ENCODE results near the gene TFPT. TPM values are rescaled to one million over a fixed set of nuclear protein-coding genes. Genes with fewer than 3 reads are reported as not detected.

Gene TFPT
- total and polyA plus RNA-seq, 10 of the 15 experiments (the other 5 are each of a cell fraction or from before 2014, with no cell fraction given), result 1.7 to 40.2 (median 25.6) TPM

DNA sequence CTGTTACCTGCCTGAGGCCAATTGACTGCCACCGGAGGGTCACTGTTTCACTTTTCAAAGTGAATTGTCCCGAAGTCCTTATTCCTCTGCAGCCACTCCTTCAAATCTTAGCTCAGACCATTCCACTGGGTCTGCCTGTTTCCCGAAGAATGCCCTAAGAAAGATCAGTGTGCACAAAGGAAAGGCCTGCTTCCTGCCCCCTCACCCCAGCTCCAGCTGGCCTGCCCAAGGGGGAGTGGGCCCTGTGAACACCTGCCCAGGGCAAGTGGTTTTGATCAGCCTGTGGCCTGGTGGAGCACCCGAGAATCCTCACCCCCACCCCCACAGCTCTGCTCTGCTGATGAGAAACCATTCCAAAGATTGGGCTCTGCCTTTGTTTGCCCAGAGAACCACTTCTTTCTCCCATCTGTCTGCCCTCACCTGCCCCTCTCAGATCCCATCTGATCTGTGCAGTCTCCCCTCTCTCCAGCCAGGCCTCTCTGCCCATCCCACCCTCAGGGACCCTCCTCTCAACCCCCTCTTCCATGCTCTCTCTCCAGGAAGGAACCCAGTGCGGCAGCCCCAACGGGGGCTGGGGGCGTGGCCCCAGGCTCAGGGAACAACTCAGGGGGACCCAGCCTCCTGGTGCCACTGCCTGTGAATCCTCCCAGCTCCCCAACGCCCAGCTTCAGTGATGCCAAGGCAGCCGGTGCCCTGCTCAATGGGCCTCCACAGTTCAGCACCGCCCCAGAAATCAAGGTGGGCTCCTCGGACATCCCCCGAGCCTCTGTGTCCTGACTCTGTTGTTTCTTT lies 33.8 kb upstream of the TFPT start:
- no peak overlapping the region for H3K9ac ChIP-seq (ENCODE audit: control insufficient read depth, insufficient read depth, low read length)
- ChIA-PET POLR2A (interaction anchor here (2.0 to 3.1 kb wide), 2 partner anchors 10 to 12 kb away, joined by 6 to 8 read pairs; partner anchors contain the start of gene LENG1), CTCF (no interaction called here), RAD21 (ENCODE audit: unreplicated experiment) (interaction anchor here (1.3 kb wide), 1 partner anchor 12 kb away, joined by 3 read pairs; the partner anchor contains the start of gene CNOT3), SMC1A (ENCODE audit: uncharacterized antibody, unreplicated experiment) (interaction anchor here (1.5 kb wide), 1 partner anchor 88 kb away, joined by 5 read pairs; no protein-coding TSS in a partner anchor)
- H3K9me3 ChIP-seq (replicated peaks; ENCODE audit: control insufficient read depth, insufficient read depth, low read length), result no peaks in the 10 kb centered on the region
- FAIRE-seq, result no peak
- no peak overlapping the region for H3K27ac ChIP-seq (ENCODE audit: control insufficient read depth, insufficient read depth)
- WGBS (ENCODE audit: insufficient coverage, insufficient replicate concordance, low lambda C conversion rate, missing lambda C conversion rate), result 79% methylated on average over 11 of the region's 12 CpGs
- H4K20me1 ChIP-seq (ENCODE audit: control insufficient read depth, insufficient read depth), result no peaks in the 10 kb centered on the region
- no peaks in the 10 kb centered on the region for H3K79me2 ChIP-seq (ENCODE audit: control insufficient read depth, insufficient read depth, low read length)
- TF ChIP-seq JUND (IDR thresholded peaks at IDR 0.05; ENCODE audit: low read depth, low read length) (no peak), KDM1A (IDR thresholded peaks at IDR 0.05; ENCODE audit: borderline replicate concordance) (no peak), SP1 (IDR thresholded peaks at IDR 0.05; ENCODE audit: low read depth, low read length) (no peak), CBFB (IDR thresholded peaks at IDR 0.05; ENCODE audit: low read depth) (no peak), SRF (IDR thresholded peaks at IDR 0.05; ENCODE audit: low read depth in 2 of 2, low read length in 2 of 2) (no peak), JUNB (IDR thresholded peaks at IDR 0.05) (no peak), SUZ12 (IDR thresholded peaks at IDR 0.05; ENCODE audit: unreplicated experiment) (no peak), NFIC (IDR thresholded peaks at IDR 0.05; ENCODE audit: low read depth, low read length) (no peak), YY1 (IDR thresholded peaks at IDR 0.05; ENCODE audit: low read depth, low read length) (no peak), NBN (IDR thresholded peaks at IDR 0.05) (no peak), RCOR1 (conservative IDR thresholded peaks at IDR 0.05; ENCODE audit: low read depth, low read length) (no peak), RUNX3 (IDR thresholded peaks at IDR 0.05; ENCODE audit: low read length) (no peak), MEF2B (IDR thresholded peaks at IDR 0.05; ENCODE audit: partially characterized antibody, poor library complexity, severe bottlenecking) (no peak), MTA2 (IDR thresholded peaks at IDR 0.05; ENCODE audit: low read depth) (no peak)
- TF ChIP-seq, protein P1, sequence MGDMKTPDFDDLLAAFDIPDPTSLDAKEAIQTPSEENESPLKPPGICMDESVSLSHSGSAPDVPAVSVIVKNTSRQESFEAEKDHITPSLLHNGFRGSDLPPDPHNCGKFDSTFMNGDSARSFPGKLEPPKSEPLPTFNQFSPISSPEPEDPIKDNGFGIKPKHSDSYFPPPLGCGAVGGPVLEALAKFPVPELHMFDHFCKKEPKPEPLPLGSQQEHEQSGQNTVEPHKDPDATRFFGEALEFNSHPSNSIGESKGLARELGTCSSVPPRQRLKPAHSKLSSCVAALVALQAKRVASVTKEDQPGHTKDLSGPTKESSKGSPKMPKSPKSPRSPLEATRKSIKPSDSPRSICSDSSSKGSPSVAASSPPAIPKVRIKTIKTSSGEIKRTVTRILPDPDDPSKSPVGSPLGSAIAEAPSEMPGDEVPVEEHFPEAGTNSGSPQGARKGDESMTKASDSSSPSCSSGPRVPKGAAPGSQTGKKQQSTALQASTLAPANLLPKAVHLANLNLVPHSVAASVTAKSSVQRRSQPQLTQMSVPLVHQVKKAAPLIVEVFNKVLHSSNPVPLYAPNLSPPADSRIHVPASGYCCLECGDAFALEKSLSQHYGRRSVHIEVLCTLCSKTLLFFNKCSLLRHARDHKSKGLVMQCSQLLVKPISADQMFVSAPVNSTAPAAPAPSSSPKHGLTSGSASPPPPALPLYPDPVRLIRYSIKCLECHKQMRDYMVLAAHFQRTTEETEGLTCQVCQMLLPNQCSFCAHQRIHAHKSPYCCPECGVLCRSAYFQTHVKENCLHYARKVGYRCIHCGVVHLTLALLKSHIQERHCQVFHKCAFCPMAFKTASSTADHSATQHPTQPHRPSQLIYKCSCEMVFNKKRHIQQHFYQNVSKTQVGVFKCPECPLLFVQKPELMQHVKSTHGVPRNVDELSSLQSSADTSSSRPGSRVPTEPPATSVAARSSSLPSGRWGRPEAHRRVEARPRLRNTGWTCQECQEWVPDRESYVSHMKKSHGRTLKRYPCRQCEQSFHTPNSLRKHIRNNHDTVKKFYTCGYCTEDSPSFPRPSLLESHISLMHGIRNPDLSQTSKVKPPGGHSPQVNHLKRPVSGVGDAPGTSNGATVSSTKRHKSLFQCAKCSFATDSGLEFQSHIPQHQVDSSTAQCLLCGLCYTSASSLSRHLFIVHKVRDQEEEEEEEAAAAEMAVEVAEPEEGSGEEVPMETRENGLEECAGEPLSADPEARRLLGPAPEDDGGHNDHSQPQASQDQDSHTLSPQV (IDR thresholded peaks at IDR 0.05), result no peak
- no peak overlapping the region for H3K4me3 ChIP-seq
- in situ Hi-C loops (cut with MboI) (loop anchor here (25.0 kb wide), 1 partner anchor 1513 kb away; the partner anchor contains the start of gene U2AF2), intact Hi-C loops (cut with micrococcal nuclease; ENCODE audit: unreplicated experiment) (no loop called here)
- peaks cover 32 to 42% of the 10 kb centered on the region in 2 experiments; a peak in 3 of 4 replicates for H3K36me3 ChIP-seq (ENCODE audit: control insufficient read depth in 2 of 2, insufficient read depth in 2 of 2, low read length in 1 of 2)
- H3K27me3 ChIP-seq (replicated peaks in 1 of 2; ENCODE audit: control insufficient read depth in 2 of 2, insufficient read depth in 2 of 2, low read length in 1 of 2), result no peaks in the 10 kb centered on the region
- no peak for ATAC-seq
- BruUV-seq (replicated peaks), result no TSS peak
- no peak overlapping the region for H3K4me2 ChIP-seq (ENCODE audit: control insufficient read depth, insufficient read depth)
- DNase-seq (ENCODE audit: low read depth, low spot score), result no peak
- no peak overlapping the region for H2AFZ ChIP-seq (ENCODE audit: control insufficient read depth, low read depth, low read length)
- H3K4me1 ChIP-seq (ENCODE audit: control insufficient read depth, insufficient read depth, low read length), result no peaks in the 10 kb centered on the region

All from GM12878 (cell line).